ENCODE results near the gene REXO5.
"Not testable (repeated sequence)": the region's sequence is repeated elsewhere in the genome, so short reads cannot be mapped to it uniquely, and the experiment has no call there.

REXO5 gene, protein sequence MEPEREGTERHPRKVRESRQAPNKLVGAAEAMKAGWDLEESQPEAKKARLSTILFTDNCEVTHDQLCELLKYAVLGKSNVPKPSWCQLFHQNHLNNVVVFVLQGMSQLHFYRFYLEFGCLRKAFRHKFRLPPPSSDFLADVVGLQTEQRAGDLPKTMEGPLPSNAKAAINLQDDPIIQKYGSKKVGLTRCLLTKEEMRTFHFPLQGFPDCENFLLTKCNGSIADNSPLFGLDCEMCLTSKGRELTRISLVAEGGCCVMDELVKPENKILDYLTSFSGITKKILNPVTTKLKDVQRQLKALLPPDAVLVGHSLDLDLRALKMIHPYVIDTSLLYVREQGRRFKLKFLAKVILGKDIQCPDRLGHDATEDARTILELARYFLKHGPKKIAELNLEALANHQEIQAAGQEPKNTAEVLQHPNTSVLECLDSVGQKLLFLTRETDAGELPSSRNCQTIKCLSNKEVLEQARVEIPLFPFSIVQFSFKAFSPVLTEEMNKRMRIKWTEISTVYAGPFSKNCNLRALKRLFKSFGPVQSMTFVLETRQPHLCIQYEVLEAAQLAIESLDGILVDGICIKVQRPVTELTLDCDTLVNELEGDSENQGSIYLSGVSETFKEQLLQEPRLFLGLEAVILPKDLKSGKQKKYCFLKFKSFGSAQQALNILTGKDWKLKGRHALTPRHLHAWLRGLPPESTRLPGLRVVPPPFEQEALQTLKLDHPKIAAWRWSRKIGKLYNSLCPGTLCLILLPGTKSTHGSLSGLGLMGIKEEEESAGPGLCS

DNA sequence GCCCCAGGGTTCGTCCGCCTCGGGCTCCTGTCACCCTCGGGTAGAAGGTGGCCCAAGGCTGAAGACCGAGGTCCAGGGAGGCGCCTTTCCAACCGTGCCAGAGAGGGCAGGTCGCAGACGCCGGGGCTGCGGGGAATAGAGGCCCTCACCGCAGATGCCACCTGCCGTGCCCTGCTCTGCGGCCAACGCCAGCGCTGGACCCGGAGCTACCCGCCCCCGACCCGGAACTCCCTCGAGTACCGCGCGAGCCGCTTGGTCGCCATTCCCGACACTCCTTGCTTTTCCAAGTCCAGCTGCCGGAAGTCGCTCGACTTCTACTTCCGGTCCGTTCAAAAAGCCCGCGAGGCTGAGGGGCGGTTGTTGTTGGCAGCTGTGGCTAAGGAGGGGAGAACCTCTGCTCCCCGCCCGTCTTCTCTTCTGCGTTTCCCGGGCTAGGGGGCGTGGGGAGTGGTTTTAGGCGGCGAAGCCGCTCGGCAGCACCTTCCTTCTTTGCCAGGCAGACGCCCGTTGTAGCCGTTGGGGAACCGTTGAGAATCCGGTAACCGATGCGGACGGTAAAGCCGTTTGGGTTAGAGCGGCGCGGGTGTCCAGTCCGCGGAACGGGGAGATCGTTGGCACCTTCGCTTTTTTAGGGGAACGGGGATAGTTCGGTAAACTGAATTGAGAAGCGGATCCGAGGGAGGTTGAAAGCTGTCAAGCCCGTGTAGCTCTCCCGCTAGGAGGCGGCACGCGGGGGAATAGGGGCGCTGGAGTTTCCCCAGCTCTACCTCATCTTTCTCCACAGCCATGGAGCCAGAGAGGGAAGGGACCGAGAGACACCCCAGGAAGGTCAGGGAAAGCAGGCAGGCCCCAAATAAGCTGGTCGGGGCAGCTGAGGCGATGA lies at the start of gene REXO5, which contains the start of gene ERI2:
REXO5 (plus strand) TSS at position 360 of the 883 bp plus-strand sequence; CDS start at position 787, 427 bp downstream.
ERI2 (minus strand) TSS at position 305 of the 883 bp plus-strand sequence; CDS start at position 263, 42 bp downstream.
- peak; percentile 89 for DNase-seq

DNA sequence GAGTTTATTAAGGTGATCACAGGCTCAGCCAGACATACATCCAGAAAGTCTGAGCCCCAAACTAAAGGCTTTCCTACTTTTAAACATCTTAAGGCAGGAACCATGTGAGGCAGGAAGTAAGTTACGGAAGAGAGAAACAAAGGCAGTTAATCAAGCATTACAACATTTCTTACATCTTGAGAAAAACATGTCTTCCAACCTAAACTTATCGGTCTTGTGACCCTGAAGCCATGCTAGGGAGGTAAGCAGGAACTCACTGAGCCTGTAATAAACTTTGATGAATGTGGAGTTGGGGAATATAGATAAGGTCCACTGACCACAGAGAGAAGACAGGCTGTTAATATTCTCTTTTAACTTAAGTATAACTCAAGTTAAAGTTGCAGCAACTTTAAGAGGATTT lies 46.0 kb upstream of the REXO5 start:
- DNase-seq, result no peak

DNA sequence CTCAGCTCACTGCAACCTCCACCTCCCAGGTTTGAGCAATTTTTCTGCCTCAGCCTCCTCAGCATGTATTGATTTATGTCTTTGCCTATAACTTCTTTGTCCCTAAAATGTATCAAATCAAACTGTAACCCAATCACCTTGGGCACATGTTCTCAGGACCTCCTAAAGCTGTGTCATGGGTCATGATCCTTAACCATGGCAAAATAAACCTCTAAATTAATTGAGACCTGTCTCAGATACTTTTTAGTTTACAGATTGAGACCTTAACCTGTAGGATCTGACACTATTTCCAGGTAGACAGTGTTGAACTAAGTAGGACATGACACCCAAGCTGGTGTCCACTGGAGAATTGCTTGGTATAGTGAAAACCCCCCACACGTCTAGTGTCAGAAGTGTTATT lies 45.2 kb upstream of the REXO5 start:
- DNase-seq, result no peak

DNA sequence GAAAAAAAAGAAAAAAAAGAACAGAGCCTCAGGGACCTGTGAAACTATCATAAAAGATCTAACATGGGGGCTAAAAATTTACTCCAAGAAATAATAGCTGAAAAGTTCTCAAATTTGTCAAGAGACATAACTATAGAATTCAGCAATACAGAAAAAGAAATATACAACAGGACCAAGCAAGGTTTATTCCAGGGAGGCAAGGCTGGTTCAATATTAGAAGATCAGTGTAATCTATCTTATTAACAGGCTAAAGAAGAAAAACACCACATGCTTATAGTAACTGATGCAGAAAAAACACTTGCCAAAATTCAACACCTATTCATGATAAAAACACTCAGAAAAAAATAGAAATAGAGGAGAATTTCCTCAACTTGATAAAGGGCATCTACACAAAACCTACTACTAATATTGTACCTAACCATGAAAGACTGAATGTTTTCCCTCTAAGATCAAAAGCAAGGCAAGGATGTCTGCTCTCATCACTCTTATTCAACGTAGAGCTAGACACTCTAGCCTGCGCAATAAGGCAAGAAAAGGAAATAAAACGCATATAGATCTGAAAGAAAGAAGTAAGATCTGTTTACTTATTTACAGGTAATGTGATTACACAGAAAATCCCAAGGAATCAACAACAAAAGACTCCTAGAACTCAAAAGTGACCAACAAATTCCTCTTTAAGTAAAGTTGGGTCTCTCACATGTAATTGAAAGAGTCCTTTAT lies 43.8 kb upstream of the REXO5 start:
- DNase-seq, result no peak

DNA sequence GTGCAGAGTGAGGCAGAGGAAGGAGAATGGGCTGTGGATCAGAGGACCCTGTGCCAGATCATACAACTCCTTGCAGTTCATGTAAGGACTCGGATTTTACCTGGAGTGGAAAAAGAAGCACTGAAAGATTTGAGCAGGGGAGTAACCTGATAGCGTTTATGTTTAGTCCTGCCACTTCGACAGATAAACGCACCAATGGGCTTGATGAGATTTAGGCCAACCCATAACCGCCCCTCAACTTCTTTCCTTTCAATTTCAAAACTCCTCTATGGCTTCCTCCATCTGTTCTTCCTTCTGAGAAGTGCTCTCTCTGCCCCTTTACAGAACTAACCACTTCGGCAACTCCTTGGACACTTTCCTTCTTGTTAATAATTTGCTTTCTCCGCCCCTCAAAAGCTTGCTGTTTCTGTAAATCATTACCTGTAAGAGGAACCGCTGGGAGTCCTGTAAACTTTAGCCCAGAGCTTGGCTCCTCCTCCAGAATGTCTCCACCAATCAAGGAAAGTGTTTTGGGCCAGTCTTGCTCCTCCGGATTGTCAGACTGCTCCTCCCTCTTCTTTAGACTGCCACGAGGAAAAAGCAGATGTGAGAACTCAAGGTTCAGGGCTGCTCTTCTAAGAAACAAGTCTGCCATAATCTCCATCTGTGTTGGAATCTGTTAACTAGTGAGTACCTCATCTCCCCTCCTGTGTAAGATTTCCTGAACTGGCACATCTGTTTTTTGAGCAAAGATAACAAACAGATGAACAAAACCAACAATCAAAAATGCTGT lies 42.7 kb upstream of the REXO5 start, which contains the start of gene ACSM3:
ACSM3 (plus strand) TSS at position 554 of the 772 bp plus-strand sequence. CDS start 6,021 bp downstream, outside the sequence.
- no peak for DNase-seq

DNA sequence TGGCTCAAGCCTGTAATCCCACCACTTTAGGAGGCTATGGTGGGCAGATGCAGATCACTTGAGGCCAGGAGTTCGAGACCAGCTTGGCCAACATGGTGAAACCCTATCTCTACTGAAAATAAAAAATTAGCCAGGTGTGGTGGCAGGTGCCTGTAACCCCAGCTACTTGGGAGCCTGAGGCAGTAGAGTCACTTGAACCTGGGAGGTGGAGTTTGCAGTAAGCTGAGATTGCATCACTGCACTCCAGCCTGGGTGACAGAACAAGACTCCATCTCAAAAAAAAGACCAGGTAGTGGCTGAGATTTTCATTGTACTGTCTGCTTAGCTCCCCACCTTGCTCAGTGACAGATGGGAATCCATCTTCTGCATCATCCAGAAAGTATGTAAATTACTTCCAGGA lies 41.9 kb upstream of the REXO5 start:
- not testable (repeated sequence) for DNase-seq

DNA sequence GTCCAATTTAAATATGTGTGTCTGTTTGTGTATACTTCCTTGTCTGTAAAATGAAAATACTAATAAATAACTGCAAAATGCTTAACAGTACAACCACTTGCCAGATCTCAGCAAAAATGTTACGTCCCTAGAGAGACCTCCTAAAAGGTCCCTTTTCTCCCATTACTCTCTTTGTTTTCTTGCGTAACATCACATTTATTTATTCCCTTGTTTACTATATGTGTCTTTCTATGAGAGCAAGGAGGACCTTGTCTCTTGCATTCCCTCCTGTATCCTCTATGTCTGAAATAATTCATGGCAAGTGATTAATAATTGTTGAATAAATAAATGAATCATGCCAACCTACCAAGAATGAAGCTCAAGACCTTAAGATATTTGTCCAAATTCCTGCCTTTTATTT lies 40.6 kb upstream of the REXO5 start:
- DNase-seq, result no peak

DNA sequence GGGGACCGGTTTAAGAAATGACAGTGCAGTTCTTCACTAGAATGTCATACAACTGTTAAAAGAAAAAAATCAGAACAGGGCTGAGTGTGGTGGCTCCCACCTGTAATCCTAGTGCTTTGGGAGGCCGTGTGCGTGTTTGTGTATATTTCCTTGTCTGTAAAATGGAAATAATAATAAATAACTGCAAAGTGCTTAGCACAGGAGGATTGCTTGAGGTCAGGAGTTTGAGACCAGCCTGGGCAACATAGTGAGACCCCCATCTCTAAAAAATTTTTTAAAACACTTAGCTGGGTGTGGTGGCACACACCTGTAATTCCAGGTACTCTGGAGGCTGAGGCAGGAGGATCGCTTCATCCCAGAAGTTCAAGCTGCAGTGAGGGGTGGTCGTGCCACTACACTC lies 40.0 kb upstream of the REXO5 start:
- DNase-seq, result no peak

DNA sequence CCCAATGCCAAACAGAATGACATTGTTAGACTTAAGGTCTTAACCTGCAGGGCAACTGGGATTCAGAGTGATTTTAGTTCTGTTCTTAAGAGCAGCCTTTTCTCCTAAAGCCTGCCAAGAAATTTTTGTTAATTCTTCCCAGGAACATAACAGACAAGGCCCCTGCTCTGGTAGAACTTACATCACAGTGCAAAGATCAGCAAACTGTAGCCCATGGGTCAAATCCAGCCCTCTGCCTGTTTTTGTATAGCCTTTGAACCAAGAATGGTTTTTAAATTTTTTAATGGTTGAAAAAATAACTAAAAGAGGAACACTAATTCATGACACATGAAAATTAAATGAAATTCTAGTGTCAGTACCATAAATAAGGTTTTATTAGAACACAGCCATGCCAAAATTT lies 38.8 kb upstream of the REXO5 start:
- DNase-seq, result no peak

DNA sequence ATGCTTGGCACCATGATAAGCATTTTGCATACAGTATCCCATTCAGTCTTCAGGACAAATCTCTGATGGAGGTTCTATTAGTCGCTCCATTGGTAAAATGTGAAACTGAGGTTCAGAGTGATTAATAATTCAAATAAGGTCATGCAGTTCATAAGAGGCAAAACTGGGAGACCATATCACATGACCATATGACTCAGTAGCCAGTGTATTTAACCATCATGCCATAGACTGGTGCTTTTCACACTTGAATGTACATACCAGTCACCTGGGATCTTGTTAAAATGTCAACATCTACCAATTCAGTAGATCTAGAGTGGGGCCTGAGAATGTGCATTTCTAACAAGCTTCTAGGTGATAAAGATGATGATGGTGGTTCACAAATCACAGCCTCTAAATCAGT lies 38.2 kb upstream of the REXO5 start:
- DNase-seq, result no peak

DNA sequence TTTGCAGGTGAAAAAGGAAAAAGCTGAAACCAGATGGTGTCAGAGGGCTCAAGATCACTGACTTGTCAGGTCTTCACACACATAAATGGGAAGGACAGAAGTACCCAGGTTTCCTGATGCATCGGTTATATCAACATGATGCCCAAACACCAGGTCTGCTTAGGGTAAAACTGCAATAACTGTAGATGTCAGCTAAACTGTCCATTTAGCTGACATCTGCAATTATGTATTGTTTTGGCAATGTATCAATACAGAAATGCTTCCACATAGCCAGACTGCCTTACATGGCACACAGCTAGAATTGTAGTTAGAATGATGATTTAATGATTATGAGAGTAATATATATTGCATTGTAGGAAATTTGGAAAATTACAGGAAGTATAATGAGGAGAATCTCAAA lies 37.5 kb upstream of the REXO5 start:
- no peak for DNase-seq

DNA sequence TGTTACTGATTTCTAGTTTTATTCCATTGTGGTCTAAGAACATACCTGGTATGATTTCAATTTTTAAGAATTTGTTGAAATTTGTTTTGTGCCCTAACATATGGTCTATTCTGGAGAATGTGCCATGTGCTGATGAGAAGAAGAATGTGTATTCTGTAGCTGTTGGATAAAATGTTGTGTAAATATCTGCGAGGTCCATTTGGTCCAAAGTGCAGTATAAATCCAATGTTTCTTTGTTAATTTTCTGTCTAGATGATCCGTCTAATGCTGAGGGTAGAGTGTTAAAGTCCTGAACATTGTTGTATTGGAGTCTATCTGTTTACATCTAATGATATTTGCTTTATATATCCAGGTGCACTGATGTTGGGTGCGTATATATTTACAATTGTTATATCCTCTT lies 32.6 kb upstream of the REXO5 start:
- DNase-seq, result no peak

DNA sequence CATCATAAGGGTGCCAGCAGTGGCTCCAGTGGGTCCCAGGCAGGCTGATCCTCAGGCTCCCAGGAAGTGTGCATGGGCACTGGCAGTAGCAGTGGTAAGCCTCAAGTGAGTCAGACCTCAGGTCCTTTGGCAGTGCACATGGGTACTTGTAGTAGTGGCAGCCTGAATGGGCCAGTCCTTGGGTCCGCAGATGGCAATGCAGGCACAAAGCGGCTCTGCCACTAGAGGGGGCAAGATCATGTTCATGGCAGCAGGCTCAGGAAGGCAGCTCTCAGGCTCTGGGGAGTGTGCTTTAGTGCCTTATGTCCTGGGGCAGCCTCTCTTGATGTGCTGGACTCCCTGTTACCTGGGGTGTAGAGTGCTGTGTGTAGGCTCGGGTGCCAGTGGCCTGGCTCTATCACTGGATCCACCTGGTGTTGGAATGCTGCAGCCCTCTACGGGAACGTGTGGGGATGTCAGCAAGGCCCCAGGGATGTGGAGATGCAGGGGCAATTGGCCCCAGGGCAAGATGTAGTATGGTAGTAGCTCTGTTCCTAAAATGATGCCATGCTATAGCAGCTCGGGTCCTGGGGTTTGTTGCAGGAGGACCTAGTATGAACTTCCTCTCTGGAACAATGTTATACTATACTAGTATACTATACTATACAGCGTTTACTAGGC lies 31.5 kb upstream of the REXO5 start:
- peak; percentile 34 for DNase-seq

DNA sequence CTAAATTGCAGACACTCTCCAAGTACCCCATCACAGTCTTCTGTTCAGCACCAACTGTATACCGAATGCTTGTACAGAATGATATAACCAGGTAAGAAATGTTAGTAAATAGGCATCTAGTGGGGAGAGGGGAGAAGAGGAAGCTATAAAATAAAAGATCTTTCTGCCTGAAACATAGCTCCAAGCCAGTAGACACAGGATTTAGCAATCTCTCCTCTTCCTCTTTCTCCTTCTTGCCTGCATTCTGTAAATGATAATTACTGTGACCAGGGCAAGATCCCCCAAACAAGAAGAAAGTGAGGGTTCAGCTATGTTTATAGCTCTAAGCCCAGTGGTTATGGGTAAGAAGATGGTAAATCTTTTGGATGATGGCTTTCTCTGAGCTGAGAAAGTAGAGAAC lies 24.6 kb upstream of the REXO5 start:
- DNase-seq, result no peak

DNA sequence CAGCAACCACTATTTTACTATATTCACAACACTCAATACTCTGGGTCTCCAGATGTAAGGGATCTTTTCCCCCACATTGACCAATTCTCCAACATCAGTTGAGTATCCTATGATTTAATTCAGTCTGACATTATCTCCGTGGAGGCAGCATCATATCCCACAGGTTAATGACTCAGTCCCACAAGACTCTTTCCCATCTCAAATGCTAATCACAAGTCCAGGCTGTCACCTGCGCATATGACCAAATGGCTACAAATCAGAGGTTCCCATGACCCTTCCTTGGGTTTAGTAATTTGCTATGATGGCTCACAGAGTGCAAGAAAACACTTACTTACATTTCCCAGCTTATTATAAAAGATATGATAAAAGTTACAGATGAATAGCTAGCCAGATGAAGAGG lies 23.9 kb upstream of the REXO5 start:
- DNase-seq, result no peak

DNA sequence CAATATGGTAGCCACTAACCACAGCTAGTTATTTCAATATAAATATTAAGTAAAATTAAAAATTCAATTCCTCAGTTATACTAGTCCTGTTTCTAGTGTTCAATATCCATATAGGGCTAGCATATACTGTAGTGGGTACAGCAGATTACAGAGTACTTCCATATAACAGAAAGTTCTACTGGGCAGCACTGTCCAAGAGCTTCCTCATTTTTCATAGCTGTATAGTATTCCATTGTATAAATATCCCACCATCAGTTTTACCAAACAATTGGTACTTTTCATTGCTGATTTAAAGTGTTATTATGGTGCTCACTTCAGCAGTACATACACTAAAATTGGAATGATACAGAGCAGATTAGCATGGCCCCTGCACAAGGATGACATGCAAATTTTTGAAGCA lies 22.1 kb upstream of the REXO5 start:
- DNase-seq, result no peak

DNA sequence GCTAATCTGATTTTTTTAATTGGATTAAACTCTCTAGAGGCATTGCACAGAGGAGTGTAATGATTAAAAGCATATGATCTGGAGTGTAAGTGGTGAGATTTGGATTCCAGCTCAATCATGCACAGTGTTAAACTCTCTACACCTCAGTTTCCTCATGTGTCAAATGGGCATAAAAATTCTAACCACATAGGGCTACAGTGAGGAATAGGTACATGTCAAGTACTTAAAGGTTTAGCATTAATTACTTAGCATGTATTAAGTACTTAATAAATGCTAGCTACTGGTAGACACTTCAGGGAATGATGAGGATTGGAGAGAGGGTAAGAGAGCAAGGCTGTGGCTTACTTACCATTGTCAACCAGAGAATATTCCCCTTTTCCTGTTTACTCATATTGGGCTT lies 17.2 kb upstream of the REXO5 start:
- DNase-seq, result no peak

DNA sequence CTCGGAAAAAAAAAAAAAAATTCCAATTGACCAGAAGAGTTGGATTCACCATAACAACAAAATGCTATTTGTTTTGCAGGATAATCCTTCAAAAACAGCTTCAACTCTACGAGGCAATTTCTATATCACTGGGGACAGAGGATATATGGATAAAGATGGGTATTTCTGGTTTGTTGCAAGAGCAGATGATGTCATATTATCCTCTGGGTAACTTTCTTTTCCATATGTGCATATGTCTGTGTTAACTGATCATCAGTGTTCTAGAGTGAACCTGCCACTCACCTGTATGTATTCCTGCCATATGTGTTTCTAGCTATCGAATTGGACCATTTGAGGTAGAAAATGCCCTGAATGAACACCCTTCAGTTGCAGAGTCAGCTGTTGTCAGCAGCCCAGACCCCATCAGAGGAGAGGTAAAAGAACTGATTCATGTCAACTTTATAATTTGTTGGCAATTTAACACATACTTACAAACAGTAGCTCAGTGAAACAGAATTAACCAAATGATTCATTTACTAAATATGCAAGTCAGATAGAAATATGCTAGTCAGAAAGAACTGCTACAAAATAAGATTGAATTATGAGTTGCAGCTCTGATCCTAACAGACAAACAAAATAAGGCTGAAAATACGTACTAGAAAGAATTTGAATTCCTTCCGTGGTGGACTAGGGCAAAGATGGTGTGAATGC lies 14.3 kb upstream of the REXO5 start:
- DNase-seq, result no peak

DNA sequence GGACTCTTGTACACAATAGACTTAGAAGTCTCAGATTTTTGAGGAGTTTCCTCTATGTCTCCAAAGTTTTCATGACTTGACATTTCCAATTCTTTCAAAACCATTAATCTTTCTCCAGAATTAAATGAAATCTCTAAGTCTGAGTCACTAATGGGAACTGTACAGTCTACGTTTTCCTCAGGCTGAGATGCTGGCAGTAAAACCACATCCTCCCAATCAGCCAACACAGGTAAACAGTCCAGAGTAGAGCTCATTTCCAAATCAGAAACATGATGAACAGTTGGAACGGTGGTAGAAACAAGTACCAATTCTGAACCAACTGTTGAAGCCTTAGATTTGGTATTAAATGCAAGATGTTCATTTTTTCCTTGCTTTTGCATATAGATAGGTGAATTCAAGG lies 8.0 kb upstream of the REXO5 start:
- DNase-seq, result no peak

DNA sequence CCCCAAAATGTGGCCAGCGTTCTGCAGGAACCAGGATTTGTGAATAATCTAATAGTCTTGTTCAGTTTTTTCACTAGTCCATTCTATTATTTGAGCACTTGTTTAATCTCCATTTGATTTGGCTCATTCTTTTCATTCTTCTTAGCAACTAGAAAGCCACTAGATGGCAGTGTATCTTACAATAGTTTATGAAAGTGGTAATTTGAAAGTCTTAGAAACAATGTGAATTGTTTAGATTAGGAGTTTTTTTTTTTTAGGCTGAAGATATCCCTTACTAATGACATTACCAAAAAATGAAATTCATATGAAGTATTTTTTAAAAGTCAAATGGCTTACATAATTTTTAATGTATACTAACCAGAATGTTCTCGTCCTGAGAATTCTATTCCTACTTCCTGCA lies 6.7 kb upstream of the REXO5 start:
- DNase-seq, result no peak
